CD14-positive monocyte (primary cell): Measurements from ENCODE around the gene RYR2. TPM values are rescaled to one million over a fixed set of nuclear protein-coding genes. Genes with fewer than 3 reads are reported as not detected.
"Not testable (repeated sequence)": the region's sequence is repeated elsewhere in the genome, so short reads cannot be mapped to it uniquely, and the experiment has no call there.

Experiments
- DNase-seq, 3 donors: peaks; one replicate each; pipeline ENCODE4 v3.0.0-alpha.2; 2011 to 2022
- H2AFZ ChIP-seq: 2 replicates; pipeline ENCODE4 v1.6.0; 2012; ENCODE audit warnings: mild to moderate bottlenecking, low read depth, low read length, inconsistent platforms; ENCODE audit not compliant: insufficient read depth, poor library complexity, severe bottlenecking
- H3K27ac ChIP-seq, 2 donors: 1 replicate in 1 of 2; 2 replicates in 1 of 2; pipeline ENCODE4 v1.5.1; 2012 to 2013; ENCODE audit warnings: low read length in 2 of 2, control low read depth in 1 of 2, inconsistent platforms in 1 of 2, low read depth in 1 of 2, mild to moderate bottlenecking in 1 of 2
- H3K27me3 ChIP-seq, 2 donors: one replicate each; pipeline versions ENCODE4 v1.6.0 to v1.6.1; 2011 to 2013; ENCODE audit warnings: low read length in 2 of 2; ENCODE audit not compliant: control insufficient read depth in 2 of 2, insufficient read depth in 2 of 2
- H3K36me3 ChIP-seq, 2 donors: replicated peaks in 1 of 2; 1 replicate in 1 of 2; 2 replicates in 1 of 2; pipeline versions ENCODE4 v1.5.1 to v1.6.1; 2012 to 2013; ENCODE audit warnings: low read length in 2 of 2, control low read depth in 1 of 2, inconsistent platforms in 1 of 2, mild to moderate bottlenecking in 1 of 2; ENCODE audit not compliant: insufficient read depth in 2 of 2, control insufficient read depth in 1 of 2
- H3K4me1 ChIP-seq, 2 donors: 1 replicate in 1 of 2; 2 replicates in 1 of 2; pipeline versions ENCODE4 v1.5.1 to v1.6.1; 2012 to 2013; ENCODE audit warnings: low read length in 2 of 2, control low read depth in 1 of 2, inconsistent platforms in 1 of 2, mild to moderate bottlenecking in 1 of 2, moderate library complexity in 1 of 2; ENCODE audit not compliant: insufficient read depth in 2 of 2, control insufficient read depth in 1 of 2
- H3K4me2 ChIP-seq: replicated peaks from 2 replicates; pipeline ENCODE3; 2012; ENCODE audit warnings: low read length, moderate library complexity, mild to moderate bottlenecking; ENCODE audit not compliant: poor library complexity, severe bottlenecking; ENCODE audit errors: extremely low read depth
- H3K4me3 ChIP-seq, 3 experiments: fragments of 200-600 bp in 1 of 3; sonication (generic) in 1 of 3; replicated peaks in 1 of 3; 1 replicate in 2 of 3; 2 replicates in 1 of 3; pipeline ENCODE4 v1.5.1; 2011 to 2013; ENCODE audit warnings: low read length in 3 of 3, mild to moderate bottlenecking in 3 of 3, control low read depth in 2 of 3, low read depth in 2 of 3, inconsistent platforms in 1 of 3, moderate library complexity in 1 of 3
- H3K79me2 ChIP-seq: 2 replicates; pipeline ENCODE4 v1.6.0; 2012; ENCODE audit warnings: mild to moderate bottlenecking, control low read depth, inconsistent platforms, low read length, moderate library complexity; ENCODE audit not compliant: insufficient read depth
- H3K9ac ChIP-seq: 2 replicates; pipeline ENCODE4 v1.6.0; 2017; ENCODE audit warnings: low read length, mild to moderate bottlenecking; ENCODE audit not compliant: insufficient read depth, poor library complexity, severe bottlenecking
- H3K9me3 ChIP-seq, 2 donors: replicated peaks in 1 of 2; 1 replicate in 1 of 2; 2 replicates in 1 of 2; pipeline versions ENCODE4 v1.5.1 to v1.6.1; 2012 to 2013; ENCODE audit warnings: low read length in 2 of 2, control low read depth in 1 of 2; ENCODE audit not compliant: control insufficient read depth in 1 of 2, insufficient read depth in 1 of 2
- H4K20me1 ChIP-seq: 2 replicates; pipeline ENCODE4 v1.6.0; 2012; ENCODE audit warnings: mild to moderate bottlenecking, low read length, control low read depth, moderate library complexity; ENCODE audit not compliant: insufficient read depth
- H3K27ac Mint-ChIP-seq, 7 donors: one replicate each; pipeline ENCODE4 v1.8.0; 2020; ENCODE audit warnings: mild to moderate bottlenecking in 7 of 7, mixed read lengths in 7 of 7, moderate library complexity in 6 of 7, inconsistent platforms in 2 of 7
- H3K27me3 Mint-ChIP-seq, 3 donors: one replicate each; pipeline ENCODE4 v1.8.0; 2021 to 2022; ENCODE audit warnings: low read depth in 3 of 3, mild to moderate bottlenecking in 3 of 3, mixed read lengths in 3 of 3, moderate library complexity in 3 of 3, inconsistent platforms in 1 of 3
- H3K36me3 Mint-ChIP-seq, 2 donors: one replicate each; pipeline ENCODE4 v1.8.0; 2020; ENCODE audit warnings: mixed read lengths in 2 of 2, inconsistent platforms in 1 of 2, mild to moderate bottlenecking in 1 of 2
- H3K4me1 Mint-ChIP-seq: one replicate; pipeline ENCODE4 v1.8.0; 2020; ENCODE audit warnings: mild to moderate bottlenecking, mixed read lengths
- H3K4me3 Mint-ChIP-seq, 2 donors: one replicate each; pipeline ENCODE4 v1.8.0; 2020; ENCODE audit warnings: mild to moderate bottlenecking in 2 of 2, mixed read lengths in 2 of 2, moderate library complexity in 1 of 2
- H3K9me3 Mint-ChIP-seq, 7 donors: one replicate each; pipeline ENCODE4 v1.8.0; 2020 to 2022; ENCODE audit warnings: mixed read lengths in 7 of 7, mild to moderate bottlenecking in 6 of 7, moderate library complexity in 6 of 7, inconsistent platforms in 2 of 7
- CTCF ChIP-seq: fragments of 200-600 bp; IDR thresholded peaks from one replicate; pipeline ENCODE4 v1.8.0; 2022; ENCODE audit warnings: antibody characterized with exemption, mild to moderate bottlenecking
- WGBS: methylation state at CpG from one replicate; pipeline ENCODE4 v1.1.5; 2013; ENCODE audit warnings: missing lambda C conversion rate; ENCODE audit not compliant: insufficient coverage; 5-methylcytosine and 5-hydroxymethylcytosine counted together
- intact Hi-C, 2 donors: fragments of 100-400 bp; cut with micrococcal nuclease; formaldehyde crosslinking; loops; one replicate each; pipeline versions ENCODE4 v1.15.0 to v1.15.1; 2023
- polyA plus RNA-seq, 3 donors: library from polyadenylated mRNA; depleted of rRNA in 1 of 3; unstranded in 2 of 3; stranded (reverse) in 1 of 3; fragments of 300-500 nt in 2 of 3; fragments of >200 nt in 1 of 3; fragmentation: Illumina TruSeq in 2 of 3; gene quantifications; 1 replicate in 2 of 3; 2 replicates in 1 of 3; pipeline ENCODE4 v1.2.3, GENCODE V29; 2012 to 2021

RYR2 gene
- polyA plus RNA-seq, 3 donors = not detected

- H3K27me3 ChIP-seq = no peaks in the 10 kb centered on the region
- H3K27ac ChIP-seq = no peak overlapping the region
- H3K36me3 Mint-ChIP-seq = no peaks in the 10 kb centered on the region
- no peak overlapping the region for H3K27ac Mint-ChIP-seq
- H3K4me3 Mint-ChIP-seq = no peak overlapping the region
- no peak overlapping the region for H3K4me3 ChIP-seq
- no peak for TF ChIP-seq CTCF
- 100% methylated on average over 2 of the region's 3 CpGs for WGBS
- H4K20me1 ChIP-seq = no peaks in the 10 kb centered on the region
- intact Hi-C loops = no loop called here
- no peak overlapping the region for H3K4me2 ChIP-seq
- DNase-seq = no peak
- no peaks in the 10 kb centered on the region for H3K9me3 ChIP-seq
- H2AFZ ChIP-seq = no peak overlapping the region
- peaks cover 0 to 1% (median 0%) of the 10 kb centered on the region in 7 donors for H3K9me3 Mint-ChIP-seq
- H3K4me1 Mint-ChIP-seq = no peaks in the 10 kb centered on the region
- no peaks in the 10 kb centered on the region for H3K36me3 ChIP-seq
- H3K4me1 ChIP-seq = no peaks in the 10 kb centered on the region
- H3K9ac ChIP-seq = no peak overlapping the region
- H3K27me3 Mint-ChIP-seq = no peaks in the 10 kb centered on the region
- H3K79me2 ChIP-seq = no peaks in the 10 kb centered on the region
Measured at GRCh38 chr1:237149857-237150256, 107.9 kb downstream of the RYR2 start.

- H3K36me3 ChIP-seq, H3K27ac ChIP-seq, H3K27me3 Mint-ChIP-seq, H3K27me3 ChIP-seq, H3K9me3 Mint-ChIP-seq, H3K9me3 ChIP-seq, H3K27ac Mint-ChIP-seq, H4K20me1 ChIP-seq, H3K9ac ChIP-seq, DNase-seq, intact Hi-C loops, H3K4me3 Mint-ChIP-seq, H3K79me2 ChIP-seq, H3K36me3 Mint-ChIP-seq, H3K4me2 ChIP-seq, H3K4me3 ChIP-seq, H3K4me1 ChIP-seq, H3K4me1 Mint-ChIP-seq, H2AFZ ChIP-seq: not testable (repeated sequence)
- 100% methylated on average over 1 of the region's 6 CpGs for WGBS
Measured at GRCh38 chr1:237151979-237152378, 110.0 kb downstream of the RYR2 start.
